ENCODE measurements around the gene ADCYAP1R1. TPM values are rescaled to one million over a fixed set of nuclear protein-coding genes. Genes with fewer than 3 reads are reported as not detected.

ADCYAP1R1 gene
- total RNA-seq, 1 experiment from 2014 or later, result not detected

DNA sequence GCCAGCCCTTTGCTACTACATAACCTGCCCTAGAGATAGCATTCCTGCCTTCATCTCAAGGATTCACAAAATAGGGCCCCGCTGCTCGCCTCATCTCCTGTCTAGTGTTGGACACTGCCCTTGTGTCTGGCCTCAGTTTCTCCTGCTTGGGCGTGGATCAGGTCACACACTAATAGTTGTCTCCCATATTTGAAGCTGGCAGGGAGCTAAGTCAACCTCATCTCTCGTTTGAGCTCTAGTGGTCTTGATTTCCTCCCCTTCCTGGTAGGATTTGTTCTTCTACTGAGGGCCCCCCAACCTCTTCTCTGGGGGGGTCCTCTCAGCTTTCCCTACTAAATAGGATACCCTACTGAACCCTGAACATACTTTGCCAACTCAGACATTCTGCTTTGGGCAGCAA is 42.2 kb downstream of the ADCYAP1R1 start:
- no peaks in the 10 kb centered on the region for H3K36me3 ChIP-seq
- no peak overlapping the region for H3K4me3 ChIP-seq
- H3K27me3 ChIP-seq, result no peaks in the 10 kb centered on the region; the same call in none of the 2 replicates
- no peaks in the 10 kb centered on the region for H3K9me3 ChIP-seq
- no peak for DNase-seq

DNA sequence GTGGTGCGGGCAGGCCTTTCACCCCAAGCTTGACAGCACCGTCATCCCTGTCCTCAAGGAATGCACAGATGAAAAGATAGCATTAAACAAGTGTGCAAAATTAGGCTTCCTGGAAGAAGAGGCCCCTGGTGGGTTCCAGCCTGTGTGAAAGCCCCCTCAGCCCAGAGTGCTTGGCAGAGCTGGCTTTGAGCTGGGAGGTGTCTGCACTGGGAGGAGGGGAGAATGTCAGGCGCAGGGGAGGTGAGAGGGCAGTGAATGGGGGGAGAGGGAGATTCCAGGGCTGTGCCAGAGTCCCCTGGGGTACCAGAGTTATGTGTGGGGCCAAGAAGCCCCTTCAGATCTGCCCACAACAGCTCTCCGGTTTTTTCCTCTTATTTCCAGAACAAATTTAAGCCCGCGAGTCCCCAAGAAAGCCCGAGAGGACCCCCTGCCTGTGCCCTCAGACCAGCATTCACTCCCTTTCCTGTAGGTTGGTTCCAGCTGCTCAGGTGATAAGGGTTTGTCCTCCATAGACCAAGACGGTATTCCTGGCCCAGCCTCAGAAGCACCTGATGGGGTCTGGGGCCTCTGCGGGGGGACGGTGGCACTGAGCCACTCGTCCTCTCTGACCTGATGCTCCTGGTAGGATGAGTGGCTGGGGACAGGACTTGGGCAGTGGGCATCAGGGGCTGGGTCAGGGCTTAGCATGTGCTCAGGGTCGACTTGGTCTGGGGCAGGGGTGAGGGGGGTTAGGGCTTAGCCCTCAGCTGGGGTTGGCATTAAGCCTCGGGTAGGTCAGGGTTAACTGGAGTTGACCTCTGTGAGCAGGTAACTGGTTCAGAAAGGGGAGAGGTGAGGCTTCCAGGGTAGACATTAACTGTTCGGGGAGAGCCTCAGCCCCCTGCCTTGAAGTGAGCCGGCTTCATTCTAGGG is 43.4 kb downstream of the ADCYAP1R1 start:
- H3K27me3 ChIP-seq, result no peaks in the 10 kb centered on the region; the same call in none of the 2 replicates
- no peaks in the 10 kb centered on the region for H3K9me3 ChIP-seq
- H3K4me3 ChIP-seq, result no peak overlapping the region
- H3K36me3 ChIP-seq, result no peaks in the 10 kb centered on the region
- no peak for DNase-seq

DNA sequence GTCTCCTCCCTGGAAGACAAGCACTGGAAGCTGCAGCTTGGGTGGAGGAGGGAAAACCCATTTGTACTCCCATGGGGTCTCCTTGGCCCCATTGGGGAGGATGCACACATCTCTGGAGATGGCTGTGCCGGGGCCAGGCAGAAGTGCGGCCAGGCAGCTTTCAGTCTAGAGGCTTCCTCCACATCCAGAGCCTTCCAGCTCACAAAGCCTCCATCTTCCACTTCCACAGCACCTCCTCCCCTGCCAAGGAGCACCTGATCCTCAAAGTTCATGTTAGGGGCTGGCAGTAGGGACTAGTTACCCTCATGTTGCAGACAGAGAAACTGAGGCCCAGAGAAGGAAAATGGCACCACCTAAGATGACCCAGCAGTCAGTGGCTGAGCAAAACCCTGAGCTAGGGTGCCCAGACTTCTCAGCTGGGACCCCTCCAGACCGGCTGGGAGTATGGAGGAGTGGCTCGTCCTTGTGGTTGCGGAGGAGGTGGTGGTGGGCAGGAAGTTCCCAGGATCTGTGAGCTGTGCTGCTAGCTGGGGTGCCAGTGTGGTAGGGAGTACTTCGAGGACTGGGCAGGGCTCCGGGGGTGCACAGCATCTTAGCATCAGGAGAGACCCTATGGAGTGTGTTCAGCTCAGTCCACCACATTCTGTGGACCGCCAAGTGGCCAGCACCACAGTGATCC is 44.2 kb downstream of the ADCYAP1R1 start:
- H3K27me3 ChIP-seq, result no peaks in the 10 kb centered on the region
- H3K36me3 ChIP-seq, result no peaks in the 10 kb centered on the region
- H3K4me3 ChIP-seq, result no peak overlapping the region
- DNase-seq, result no peak
- H3K9me3 ChIP-seq, result no peaks in the 10 kb centered on the region

DNA sequence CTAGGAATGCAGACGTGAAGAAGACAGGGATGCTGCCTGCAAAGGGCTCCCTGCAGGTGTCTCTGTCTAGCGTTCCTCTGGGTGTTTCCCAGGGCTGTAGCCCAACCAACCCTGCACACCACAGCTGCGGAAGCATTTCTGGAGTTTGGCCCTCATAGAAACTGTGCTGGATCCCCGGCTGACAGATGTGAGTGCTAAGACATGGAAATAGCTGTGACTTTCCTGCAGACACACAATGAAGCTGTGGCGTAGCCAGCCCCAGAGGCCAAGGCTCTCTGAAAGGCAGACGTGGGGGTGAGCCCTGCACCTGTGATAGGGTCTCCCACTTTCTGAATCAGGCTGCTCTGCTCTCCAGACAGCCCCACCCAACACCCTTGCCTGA is 44.8 kb downstream of the ADCYAP1R1 start:
- no peaks in the 10 kb centered on the region for H3K27me3 ChIP-seq
- no peak for DNase-seq
- H3K4me3 ChIP-seq, result no peak overlapping the region
- no peaks in the 10 kb centered on the region for H3K9me3 ChIP-seq
- H3K36me3 ChIP-seq, result no peaks in the 10 kb centered on the region

DNA sequence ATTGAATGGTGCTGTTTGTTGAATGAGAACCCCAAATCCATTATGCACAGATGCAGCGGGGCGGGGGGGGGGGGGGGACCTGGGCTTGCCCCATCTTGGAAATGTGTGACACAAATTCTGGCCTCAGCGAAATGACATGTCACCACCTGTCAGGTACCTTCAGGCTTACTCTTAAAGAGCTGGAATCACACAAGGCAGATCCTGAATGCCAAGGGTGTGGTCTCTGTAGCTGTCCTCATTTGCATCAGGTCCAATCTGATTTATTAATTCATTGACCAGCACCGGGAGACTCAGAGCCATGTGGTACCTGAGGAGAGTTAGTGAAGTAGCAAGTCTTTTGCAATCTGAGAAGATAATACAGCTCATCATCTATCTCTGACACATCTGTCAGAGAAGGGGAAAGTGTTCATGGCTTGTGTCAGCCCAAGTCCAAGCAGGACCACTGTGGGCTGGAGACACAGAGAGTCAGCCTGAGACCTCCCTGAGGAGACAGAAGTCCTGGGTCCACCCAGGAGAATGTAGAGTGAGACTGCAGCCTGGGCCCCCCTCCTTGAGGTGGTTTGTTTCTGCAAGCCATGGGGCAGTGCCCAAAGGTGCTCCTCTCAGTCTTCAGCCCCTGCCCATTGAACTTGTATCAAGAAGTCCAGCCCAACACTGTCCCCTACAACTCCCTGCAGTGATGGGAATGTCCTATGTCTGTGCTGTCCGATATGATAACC is 46.7 kb downstream of the ADCYAP1R1 start:
- H3K9me3 ChIP-seq, result no peaks in the 10 kb centered on the region
- no peaks in the 10 kb centered on the region for H3K36me3 ChIP-seq
- no peak for DNase-seq
- no peaks in the 10 kb centered on the region for H3K27me3 ChIP-seq
- no peak overlapping the region for H3K4me3 ChIP-seq

DNA sequence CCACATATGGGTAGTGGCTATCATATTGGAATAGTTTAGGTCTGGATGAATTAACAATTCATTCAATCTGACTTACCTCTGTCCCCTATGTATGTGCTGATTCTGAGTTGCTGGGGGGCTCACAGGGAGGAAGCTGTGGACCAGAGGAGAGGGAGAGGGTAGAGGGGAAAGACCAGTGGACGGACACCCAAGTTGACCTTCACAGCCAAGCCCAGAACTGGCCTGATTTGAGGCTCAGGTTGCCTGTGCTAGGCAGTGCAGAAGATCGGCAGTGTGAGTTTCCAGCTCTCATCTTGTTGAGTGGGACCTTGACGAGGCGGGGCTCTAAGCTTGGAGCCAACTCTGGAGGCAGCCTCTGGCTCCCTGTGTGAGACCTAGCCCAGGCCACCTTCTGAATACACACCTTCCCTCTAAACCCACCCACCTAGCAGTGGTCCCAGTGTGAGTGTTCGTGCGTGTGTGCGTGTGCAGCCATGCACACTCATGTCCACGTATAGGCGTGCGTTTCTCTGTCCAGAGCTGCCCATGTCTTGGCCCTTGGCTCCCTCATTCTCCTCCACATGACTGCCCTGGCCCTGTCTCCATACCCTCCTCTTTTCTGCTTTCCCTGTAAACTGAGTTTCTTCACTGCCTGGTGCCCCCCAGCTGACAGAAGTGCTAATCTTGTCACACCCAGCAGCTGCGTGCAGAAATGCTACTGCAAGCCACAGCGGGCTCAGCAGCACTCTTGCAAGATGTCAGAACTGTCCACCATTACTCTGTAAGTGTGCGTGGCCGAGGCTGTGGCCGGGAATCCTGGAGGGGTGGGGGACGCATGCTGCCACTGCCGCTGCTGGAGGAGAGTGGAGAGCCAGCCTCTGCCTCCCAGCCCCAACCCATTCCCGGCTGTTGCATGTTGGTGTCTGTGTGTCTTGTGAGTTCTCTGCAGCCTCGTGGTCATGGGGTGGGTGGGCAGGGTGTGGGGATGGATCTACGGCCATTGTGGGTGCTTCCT is 47.6 kb downstream of the ADCYAP1R1 start:
- Histone ChIP-seq H3K4me3 (no peak overlapping the region), H3K27me3 (no peaks in the 10 kb centered on the region), H3K36me3 (no peaks in the 10 kb centered on the region), H3K9me3 (no peaks in the 10 kb centered on the region)
- no peak for DNase-seq

DNA sequence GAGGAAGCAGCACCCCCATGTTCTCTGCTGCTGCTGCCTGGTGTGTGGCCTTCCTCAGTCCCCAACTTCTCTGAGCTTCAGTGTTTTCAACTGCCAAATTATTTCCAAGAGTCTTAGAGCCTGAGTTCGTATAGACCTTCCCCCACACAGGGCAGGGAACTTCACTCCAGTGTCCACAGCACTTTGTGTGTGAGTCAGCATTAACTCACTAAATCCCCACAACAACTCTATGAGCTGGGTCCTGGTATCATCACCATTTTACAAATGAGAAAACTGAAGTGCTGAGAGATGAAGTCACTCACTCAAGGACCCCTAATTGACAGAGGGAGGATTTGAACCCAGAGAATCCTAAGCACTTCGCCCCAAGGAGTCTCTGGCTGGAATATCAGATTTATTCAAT is 48.3 kb downstream of the ADCYAP1R1 start:
- DNase-seq, result peak; percentile 55
- Histone ChIP-seq H3K4me3 (no peak overlapping the region), H3K36me3 (no peaks in the 10 kb centered on the region), H3K9me3 (no peaks in the 10 kb centered on the region), H3K27me3 (no peaks in the 10 kb centered on the region)

DNA sequence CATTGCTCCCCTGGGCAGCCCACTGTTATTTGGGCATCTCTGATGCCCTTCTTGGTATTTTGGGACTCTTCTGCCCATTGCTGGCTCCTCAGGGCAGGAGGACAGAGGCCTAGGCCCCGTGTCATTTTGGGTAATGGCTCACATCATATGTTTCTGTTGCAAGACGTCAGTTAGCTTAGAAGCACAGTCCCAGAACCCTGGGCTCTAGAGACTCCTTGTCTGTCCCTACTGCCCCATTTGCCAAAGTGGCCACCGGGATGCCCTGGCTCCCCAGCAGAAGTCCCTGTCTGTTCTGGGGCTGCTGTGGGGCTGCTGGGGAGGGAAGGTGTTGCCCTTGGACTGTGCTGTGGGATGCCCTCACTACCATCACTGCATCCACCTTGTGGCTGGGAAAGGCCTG is 48.8 kb downstream of the ADCYAP1R1 start:
- H3K9me3 ChIP-seq, result no peaks in the 10 kb centered on the region
- H3K4me3 ChIP-seq, result no peak overlapping the region
- no peak for DNase-seq
- no peaks in the 10 kb centered on the region for H3K27me3 ChIP-seq
- H3K36me3 ChIP-seq, result no peaks in the 10 kb centered on the region

DNA sequence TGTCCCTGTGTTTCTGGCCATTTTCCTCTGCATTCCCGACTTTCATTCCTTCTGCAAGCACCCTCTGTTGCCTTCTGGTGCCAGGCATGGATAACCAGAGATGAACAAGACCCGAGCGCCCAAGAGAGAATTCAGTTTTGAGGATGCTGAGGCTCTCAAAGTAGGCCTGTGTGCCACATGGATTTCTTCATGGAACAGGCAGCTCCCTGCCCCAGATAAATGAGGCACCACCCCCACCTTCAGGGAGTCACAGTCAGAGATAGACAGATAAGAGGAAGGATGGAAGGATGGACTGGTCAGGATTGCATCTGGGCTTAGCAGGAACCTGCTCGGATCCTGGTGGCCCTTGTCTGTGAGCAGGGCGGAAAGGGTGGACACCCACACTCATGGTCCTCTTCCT is 49.4 kb downstream of the ADCYAP1R1 start:
- Histone ChIP-seq H3K4me3 (no peak overlapping the region), H3K36me3 (no peaks in the 10 kb centered on the region), H3K9me3 (no peaks in the 10 kb centered on the region), H3K27me3 (no peaks in the 10 kb centered on the region)
- DNase-seq, result no peak

DNA sequence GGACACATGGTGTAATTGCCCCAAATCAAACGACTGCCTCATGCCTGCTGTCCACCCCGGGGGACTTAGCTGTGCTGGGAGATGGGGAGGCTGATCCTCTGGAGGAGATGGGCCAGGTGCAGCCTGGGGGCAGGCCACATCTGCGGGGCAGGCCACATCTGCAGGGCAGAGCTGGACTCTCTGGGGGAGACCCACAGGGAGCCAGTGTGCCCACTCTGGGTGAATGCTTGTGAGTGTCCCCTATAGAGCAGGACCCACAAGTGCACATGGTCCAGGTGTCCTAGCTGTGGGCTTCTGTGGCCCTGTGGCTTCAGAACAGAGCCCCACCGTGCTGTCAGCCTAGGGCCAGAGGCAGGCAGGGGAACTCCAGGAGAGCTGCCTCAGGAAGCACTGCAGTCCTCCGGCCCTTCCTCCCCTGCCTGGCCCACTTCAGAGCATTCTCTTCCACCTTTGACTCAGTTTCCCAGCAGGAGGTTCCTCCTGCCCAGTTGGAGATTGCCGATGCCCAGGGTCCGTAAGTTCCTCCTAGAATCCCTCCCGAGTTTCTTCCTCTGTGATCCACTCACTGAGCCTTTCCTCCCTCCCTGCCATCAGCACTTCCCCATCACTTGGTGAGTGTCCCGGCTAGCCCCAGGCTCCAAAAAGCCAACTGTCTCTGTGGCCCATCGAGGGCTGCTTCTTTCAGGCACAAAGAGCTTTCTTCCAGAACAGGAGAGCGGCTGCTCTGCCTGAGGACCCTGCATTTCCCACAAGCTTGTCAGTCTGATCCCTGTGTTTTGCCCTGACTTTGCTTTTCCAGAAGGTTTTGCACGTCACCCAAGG is 50.3 kb downstream of the ADCYAP1R1 start:
- no peak for DNase-seq
- H3K27me3 ChIP-seq, result no peaks in the 10 kb centered on the region
- H3K36me3 ChIP-seq, result no peaks in the 10 kb centered on the region

DNA sequence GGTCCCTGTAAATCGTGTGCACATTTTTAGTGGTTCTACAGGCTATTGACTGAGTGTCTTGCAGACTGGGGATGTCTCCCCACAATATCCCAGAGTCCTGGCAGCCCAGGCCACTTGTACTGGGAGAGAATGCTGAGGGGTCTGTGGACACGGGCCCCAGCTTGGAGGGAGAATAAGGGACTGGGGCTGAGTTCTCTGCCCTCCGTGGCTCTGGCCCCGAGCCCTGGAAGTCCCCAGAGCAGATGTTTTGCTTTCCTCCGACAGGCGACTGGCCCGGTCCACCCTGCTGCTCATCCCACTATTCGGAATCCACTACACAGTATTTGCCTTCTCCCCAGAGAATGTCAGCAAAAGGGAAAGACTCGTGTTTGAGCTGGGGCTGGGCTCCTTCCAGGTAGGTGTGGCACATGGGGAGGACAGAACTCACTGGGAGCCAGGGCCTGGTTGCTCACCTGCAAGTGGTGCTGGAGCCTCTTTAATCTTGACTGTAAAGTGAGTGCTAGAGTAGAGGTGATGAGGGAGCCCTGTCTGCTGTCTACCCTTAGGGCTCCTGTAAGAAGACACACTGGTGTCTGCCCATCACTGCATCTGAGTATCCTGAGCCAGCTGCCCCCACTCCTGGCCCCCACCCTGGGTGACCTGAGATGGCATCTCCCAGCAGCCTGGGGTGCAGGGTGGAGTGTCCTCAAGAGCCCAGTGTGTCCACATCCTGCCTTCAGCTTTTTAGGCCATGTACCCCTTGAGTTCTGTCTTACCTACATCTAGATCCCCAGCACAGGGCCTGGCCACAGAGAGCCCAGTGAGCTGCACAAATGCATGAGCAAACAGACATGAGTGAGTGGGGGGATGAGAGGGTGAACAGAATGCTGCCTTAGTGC is 51.1 kb downstream of the ADCYAP1R1 start:
- DNase-seq, result no peak
- no peaks in the 10 kb centered on the region for H3K36me3 ChIP-seq
- no peak overlapping the region for H3K4me3 ChIP-seq

More for the DNA sequence above, 50.3 kb downstream of the ADCYAP1R1 start:
- H3K9me3 ChIP-seq, result no peaks in the 10 kb centered on the region
- H3K4me3 ChIP-seq, result no peak overlapping the region

DNA sequence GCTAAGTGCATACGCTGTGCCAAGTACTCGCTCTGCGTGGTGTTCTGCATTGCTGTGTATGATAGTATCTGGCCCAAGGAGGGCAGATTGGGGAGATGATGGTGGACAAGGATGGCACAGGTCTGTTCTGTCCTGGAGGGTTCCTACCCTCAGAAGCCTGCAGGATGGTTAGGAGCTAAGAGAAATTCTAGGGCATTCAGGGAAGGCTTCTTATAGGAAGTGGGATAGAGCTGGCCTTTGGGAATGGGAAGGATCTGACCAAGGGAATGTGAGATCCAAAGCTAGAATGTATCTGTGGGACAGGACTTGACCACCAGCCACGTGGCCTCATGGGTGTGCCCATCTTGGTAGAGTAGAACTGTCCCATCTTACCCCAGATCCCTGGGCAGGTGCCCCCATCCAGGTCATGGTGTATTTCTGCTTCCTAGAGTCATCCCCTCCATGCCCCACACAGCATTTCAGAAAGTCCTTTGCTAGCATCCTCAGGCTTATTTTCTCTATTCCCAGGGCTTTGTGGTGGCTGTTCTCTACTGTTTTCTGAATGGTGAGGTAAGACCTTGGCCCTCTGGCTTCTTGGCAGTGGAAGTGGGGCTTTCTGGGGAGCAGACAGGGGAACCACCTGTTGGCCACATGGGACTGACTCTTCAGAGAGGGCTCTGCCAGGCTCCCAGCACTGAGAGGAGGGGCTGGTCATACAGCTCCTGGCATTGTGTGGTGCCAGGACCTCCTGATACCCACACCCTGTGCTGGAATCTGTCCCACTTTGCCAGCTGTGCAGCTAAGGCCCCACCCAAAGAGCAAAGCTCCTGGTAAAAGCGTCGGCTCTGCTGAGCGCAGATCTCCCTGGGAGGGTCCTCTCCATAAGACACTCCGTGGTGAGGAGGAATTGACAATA is 52.5 kb downstream of the ADCYAP1R1 start:
- Histone ChIP-seq H3K9me3 (no peaks in the 10 kb centered on the region), H3K4me3 (no peak overlapping the region), H3K27me3 (no peaks in the 10 kb centered on the region), H3K36me3 (no peaks in the 10 kb centered on the region)
- peak; percentile 14 for DNase-seq

More for the DNA sequence above, 51.1 kb downstream of the ADCYAP1R1 start:
- no peaks in the 10 kb centered on the region for H3K27me3 ChIP-seq
- no peaks in the 10 kb centered on the region for H3K9me3 ChIP-seq

DNA sequence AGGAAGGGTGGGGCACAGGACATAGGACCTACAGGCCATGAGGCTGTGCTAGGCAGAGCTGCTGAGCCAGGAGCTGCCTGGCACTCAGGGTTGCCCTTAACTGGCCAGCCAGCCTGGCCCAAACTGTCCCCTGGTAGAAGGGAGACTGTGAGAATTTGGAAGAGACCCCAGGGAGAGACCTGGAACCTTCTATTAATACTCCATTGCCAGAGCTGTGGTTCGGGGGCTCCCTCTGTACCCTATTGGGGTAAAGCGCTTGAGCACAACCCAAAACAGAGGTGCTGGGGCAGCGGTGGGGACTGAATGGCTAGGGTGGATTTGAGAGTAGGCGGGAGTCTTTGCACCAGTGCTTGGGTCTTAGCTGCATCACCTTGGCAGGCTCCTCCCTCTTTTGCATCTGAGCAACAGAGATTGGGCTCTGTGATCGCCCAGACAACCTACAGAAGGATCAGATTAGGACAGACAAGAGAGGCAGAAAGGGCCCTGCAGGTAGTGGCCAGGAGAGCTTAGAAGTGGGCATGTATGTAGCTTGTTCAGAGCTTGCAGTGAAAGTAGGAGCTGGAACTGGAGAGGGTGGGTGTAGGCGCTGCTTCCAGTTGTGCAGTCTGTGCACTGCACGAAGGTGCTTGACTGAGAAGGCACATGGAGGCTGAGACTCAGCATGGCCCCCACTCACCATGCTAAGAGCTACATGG is 53.3 kb downstream of the ADCYAP1R1 start:
- Histone ChIP-seq H3K9me3 (no peaks in the 10 kb centered on the region), H3K4me3 (no peak overlapping the region), H3K27me3 (no peaks in the 10 kb centered on the region), H3K36me3 (no peaks in the 10 kb centered on the region)
- no peak for DNase-seq
